NB4 (cell line): ENCODE measurements around the gene TRIO.

ENCODE experiments used
- DNase-seq: peaks from one replicate; pipeline ENCODE4 v3.0.0; 2010; ENCODE audit warnings: low read depth
- H3K4me3 ChIP-seq: one replicate; pipeline ENCODE4 v1.5.1; 2011; ENCODE audit warnings: mild to moderate bottlenecking, low read depth, low read length, moderate library complexity
- MYC ChIP-seq: IDR thresholded peaks from 2 replicates; pipeline ENCODE4 v1.6.1; 2011; ENCODE audit warnings: low read depth, low read length
- POLR2A ChIP-seq: IDR thresholded peaks from 2 replicates; pipeline ENCODE4 v1.6.1; 2011; ENCODE audit warnings: mild to moderate bottlenecking; ENCODE audit not compliant: insufficient read length; ENCODE audit errors: extremely low read depth
- TF ChIP-seq, protein P1 (sequence below): IDR thresholded peaks from 2 replicates; pipeline ENCODE4 v1.6.1; 2011; ENCODE audit warnings: low read depth, low read length
- TF ChIP-seq, protein P2 (sequence below): IDR thresholded peaks from one replicate; pipeline ENCODE4 v1.5.1; 2012; ENCODE audit warnings: low read depth, low read length

TRIO gene

DNA sequence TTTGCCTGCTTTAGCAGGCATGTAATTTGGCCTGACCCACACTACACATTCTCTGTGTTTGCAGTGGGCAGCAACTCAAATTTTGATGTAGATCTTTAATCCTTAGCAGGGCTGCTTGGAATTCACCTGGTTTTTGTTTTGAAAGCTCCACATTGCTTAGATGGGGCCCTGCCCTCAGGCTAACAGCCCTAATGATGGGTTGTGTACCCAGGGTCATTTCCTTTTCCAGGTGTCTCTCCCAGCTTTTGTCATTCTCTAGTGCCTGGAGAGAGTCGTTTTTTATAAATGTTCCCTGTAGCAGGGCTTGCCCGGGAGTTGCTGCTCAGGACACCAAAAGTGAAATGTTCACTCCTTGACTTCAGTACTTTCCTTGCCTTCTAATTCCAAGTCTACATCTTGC is 126.3 kb downstream of the TRIO start:
- H3K4me3 ChIP-seq: no peak overlapping the region
- TF ChIP-seq, protein P1, sequence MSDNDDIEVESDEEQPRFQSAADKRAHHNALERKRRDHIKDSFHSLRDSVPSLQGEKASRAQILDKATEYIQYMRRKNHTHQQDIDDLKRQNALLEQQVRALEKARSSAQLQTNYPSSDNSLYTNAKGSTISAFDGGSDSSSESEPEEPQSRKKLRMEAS: no peak
- TF ChIP-seq, protein P2, sequence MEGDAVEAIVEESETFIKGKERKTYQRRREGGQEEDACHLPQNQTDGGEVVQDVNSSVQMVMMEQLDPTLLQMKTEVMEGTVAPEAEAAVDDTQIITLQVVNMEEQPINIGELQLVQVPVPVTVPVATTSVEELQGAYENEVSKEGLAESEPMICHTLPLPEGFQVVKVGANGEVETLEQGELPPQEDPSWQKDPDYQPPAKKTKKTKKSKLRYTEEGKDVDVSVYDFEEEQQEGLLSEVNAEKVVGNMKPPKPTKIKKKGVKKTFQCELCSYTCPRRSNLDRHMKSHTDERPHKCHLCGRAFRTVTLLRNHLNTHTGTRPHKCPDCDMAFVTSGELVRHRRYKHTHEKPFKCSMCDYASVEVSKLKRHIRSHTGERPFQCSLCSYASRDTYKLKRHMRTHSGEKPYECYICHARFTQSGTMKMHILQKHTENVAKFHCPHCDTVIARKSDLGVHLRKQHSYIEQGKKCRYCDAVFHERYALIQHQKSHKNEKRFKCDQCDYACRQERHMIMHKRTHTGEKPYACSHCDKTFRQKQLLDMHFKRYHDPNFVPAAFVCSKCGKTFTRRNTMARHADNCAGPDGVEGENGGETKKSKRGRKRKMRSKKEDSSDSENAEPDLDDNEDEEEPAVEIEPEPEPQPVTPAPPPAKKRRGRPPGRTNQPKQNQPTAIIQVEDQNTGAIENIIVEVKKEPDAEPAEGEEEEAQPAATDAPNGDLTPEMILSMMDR: no peak
- TF ChIP-seq MYC (no peak), POLR2A (no peak)
- no peak for DNase-seq

DNA sequence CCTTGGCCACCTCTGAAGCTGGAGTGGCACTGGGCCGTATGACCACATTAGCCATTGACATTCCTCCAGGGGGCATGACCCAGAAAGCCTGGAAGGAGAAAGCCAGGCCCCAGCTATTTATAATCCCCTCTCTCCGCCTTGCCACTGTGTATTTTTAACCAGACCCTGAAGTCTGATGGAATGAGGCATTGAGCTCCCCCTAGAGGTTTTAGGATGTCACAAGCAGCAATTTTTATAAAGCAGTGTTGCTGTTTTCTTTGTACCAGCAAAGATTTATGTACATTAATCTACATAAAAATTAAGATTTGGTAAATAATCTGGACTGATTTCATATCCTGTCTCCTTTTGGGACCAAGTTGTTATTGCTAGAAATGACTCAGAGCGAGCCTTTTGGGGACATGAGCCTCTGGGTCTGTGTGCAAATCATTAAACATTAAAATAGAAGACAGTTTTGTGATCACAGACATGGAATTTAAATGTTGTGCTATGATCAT is 127.1 kb downstream of the TRIO start:
- TF ChIP-seq MYC: no peak
- no peak for TF ChIP-seq POLR2A
- TF ChIP-seq, protein P2: peak; percentile 87
- TF ChIP-seq, protein P1: no peak
- no peak overlapping the region for H3K4me3 ChIP-seq
- peak; percentile 63 for DNase-seq

DNA sequence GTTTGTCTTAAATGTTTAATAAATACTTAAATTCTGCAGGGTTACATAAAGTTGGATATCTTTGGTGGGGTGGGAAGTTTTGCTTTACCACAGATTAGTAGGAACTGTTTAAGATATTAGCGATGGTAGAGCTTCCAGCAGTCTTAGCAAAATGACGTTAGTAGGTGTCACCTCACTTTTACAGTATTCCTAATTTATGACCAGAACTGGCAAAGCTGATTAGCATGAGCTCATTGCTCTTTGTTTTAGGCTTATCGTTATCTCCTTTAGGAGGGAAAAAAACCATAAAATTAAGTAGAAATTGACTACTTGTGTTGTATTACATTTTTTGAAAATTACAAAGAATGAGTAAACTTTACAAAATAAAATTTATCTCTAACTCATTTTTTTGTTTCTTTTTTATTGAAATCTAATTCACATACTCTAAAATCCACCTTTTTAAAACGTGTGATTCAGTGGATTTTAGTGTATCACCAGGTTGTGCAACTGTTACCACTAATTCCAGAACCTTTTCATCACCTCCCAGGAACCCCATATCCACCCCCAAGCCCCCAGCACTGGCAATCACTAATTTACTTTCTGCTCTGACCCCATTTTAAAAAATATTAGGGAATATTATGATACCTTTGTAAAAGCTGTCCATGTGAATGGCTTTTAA is 129.5 kb downstream of the TRIO start:
- H3K4me3 ChIP-seq: no peak overlapping the region
- no peak for DNase-seq
- TF ChIP-seq, protein P1: no peak

DNA sequence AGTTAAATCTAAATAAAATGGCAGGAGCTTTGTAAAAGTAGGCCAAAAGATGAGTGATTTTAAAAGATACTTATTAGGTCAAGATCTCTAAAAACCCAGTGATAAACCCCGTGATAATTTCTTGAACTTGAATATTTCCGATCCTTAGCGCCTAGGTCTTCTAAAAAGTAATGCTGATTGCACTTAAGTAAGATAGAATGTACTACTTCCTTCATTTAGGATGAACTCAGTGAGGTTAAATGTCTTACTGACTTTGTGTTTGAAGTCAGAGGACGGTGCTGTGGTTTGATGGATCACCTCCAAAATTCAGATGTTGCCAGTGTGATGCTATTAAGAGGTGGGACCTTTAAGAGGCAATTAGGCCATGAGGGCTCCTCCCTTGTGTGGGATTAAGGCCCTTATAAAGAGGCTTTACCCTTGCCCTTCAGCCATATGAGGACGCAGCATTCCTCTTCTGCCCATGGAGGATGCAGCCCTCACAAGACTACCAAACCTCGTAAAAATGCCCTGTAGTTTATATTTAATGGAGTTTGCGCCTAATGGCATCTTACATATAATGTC is 130.1 kb downstream of the TRIO start:
- DNase-seq: no peak
- TF ChIP-seq, protein P2: no peak
- TF ChIP-seq MYC (no peak), POLR2A (no peak)
- TF ChIP-seq, protein P1: no peak

DNA sequence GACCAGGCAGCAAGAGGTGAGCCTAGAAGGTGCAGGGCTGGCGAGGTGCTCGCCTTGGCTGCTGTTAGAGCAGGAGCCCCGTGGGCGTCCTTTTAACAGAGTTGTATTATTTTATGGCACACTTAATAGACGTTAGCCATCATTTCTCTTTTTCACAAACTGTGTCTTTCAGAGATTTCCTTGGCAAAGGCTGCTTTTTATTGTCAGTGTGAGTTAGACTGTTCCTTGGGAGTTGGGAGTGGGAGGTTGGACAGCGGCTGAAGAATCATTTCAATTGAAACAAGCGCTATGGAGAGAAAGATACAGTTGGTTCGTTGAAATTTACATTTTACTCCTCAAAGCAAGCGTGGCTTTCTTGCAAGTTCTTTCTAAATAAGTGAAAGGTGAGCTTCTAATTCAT is 133.2 kb downstream of the TRIO start:
- no peak overlapping the region for H3K4me3 ChIP-seq
- no peak for DNase-seq
- TF ChIP-seq, protein P2: no peak
- no peak for TF ChIP-seq POLR2A
- no peak for TF ChIP-seq MYC
- TF ChIP-seq, protein P1: no peak

More for the DNA sequence above, 130.1 kb downstream of the TRIO start:
- no peak overlapping the region for H3K4me3 ChIP-seq
